HEK293 (cell line): Measurements from ENCODE around the gene HIP1.
"Not testable (repeated sequence)": the region's sequence is repeated elsewhere in the genome, so short reads cannot be mapped to it uniquely, and the experiment has no call there.

Experiments used
- CTCF ChIA-PET: fragments of 350-600 bp; formaldehyde crosslinking; extraction: SDS; loops from one replicate; lab custom pipeline; 2021; ENCODE audit warnings: antibody characterized with exemption; lab: Yijun Ruan, JAX
- POLR2A ChIA-PET: fragments of 300-600 bp; formaldehyde crosslinking; extraction: SDS; loops from one replicate; lab custom pipeline; 2020; ENCODE audit warnings: antibody characterized with exemption, inconsistent platforms; lab: Yijun Ruan, JAX
- H3K27ac ChIP-seq: fragments of 200-500 bp; sonication (Bioruptor generic); 2 replicates; pipeline ENCODE4 v1.5.1; 2014; ENCODE audit warnings: low read depth, low read length, control low read depth, inconsistent platforms; ENCODE audit errors: extremely low read depth
- H3K36me3 ChIP-seq, 2 experiments: fragments of 200-500 bp in 1 of 2; sonication (Bioruptor generic) in 1 of 2; 1 replicate in 1 of 2; 2 replicates in 1 of 2; pipeline ENCODE4 v1.5.1; 2014 to 2017; ENCODE audit warnings: inconsistent platforms in 2 of 2, low read length in 2 of 2; ENCODE audit not compliant: control insufficient read depth in 2 of 2, insufficient read depth in 1 of 2
- H3K4me1 ChIP-seq: fragments of 200-500 bp; sonication (Bioruptor generic); 2 replicates; pipeline ENCODE4 v1.5.1; 2014; ENCODE audit warnings: mild to moderate bottlenecking, low read length, inconsistent platforms; ENCODE audit not compliant: control insufficient read depth, insufficient read depth
- H3K4me3 ChIP-seq: 2 replicates; pipeline ENCODE4 v1.5.1; 2011; ENCODE audit warnings: low read depth, mild to moderate bottlenecking, control low read depth, low read length, moderate library complexity
- H3K9me3 ChIP-seq: fragments of 200-500 bp; sonication (Bioruptor generic); 2 replicates; pipeline ENCODE4 v1.5.1; 2014; ENCODE audit warnings: low read depth, low read length, inconsistent platforms; ENCODE audit not compliant: control insufficient read depth, insufficient read depth
- EGR2 ChIP-seq: fragments of 450-650 bp; formaldehyde crosslinking; IDR thresholded peaks from 2 replicates; pipeline ENCODE4 v1.5.1; 2016; ENCODE audit warnings: low read depth, missing biosample characterization, missing genetic modification characterization
- GLIS2 ChIP-seq: fragments of 450-650 bp; formaldehyde crosslinking; IDR thresholded peaks from 2 replicates; pipeline ENCODE4 v1.5.1; 2016; ENCODE audit warnings: missing biosample characterization, missing genetic modification characterization
- ZBTB17 ChIP-seq: fragments of 450-650 bp; formaldehyde crosslinking; IDR thresholded peaks from 2 replicates; pipeline ENCODE4 v1.5.1; 2016; ENCODE audit warnings: missing biosample characterization, missing genetic modification characterization
- ZBTB20 ChIP-seq: fragments of 450-650 bp; formaldehyde crosslinking; IDR thresholded peaks from 2 replicates; pipeline ENCODE4 v1.5.1; 2016; ENCODE audit warnings: missing biosample characterization, missing genetic modification characterization
- ZBTB48 ChIP-seq: fragments of 450-650 bp; formaldehyde crosslinking; IDR thresholded peaks from 2 replicates; pipeline ENCODE4 v1.5.1; 2016; ENCODE audit warnings: missing biosample characterization, missing genetic modification characterization
- ZNF501 ChIP-seq: fragments of 450-650 bp; formaldehyde crosslinking; IDR thresholded peaks from 2 replicates; pipeline ENCODE4 v1.5.1; 2016; ENCODE audit warnings: missing biosample characterization, missing genetic modification characterization
- ZNF518A ChIP-seq: fragments of 450-650 bp; formaldehyde crosslinking; conservative IDR thresholded peaks from 2 replicates; pipeline ENCODE4 v1.5.1; 2016; ENCODE audit warnings: low read depth, missing biosample characterization, missing genetic modification characterization
- ZNF76 ChIP-seq: fragments of 450-650 bp; formaldehyde crosslinking; IDR thresholded peaks from 2 replicates; pipeline ENCODE4; 2016; ENCODE audit warnings: low read depth, missing biosample characterization, missing genetic modification characterization, borderline replicate concordance
- ZXDB ChIP-seq: fragments of 450-650 bp; formaldehyde crosslinking; IDR thresholded peaks from 2 replicates; pipeline ENCODE4 v1.5.1; 2016; ENCODE audit warnings: missing biosample characterization, missing genetic modification characterization
- TF ChIP-seq, protein P1 (sequence below): fragments of 450-650 bp; formaldehyde crosslinking; optimal IDR thresholded peaks from 2 replicates; pipeline ENCODE3; 2016; ENCODE audit warnings: missing biosample characterization, mild to moderate bottlenecking, missing genetic modification characterization

Gene HIP1

DNA sequence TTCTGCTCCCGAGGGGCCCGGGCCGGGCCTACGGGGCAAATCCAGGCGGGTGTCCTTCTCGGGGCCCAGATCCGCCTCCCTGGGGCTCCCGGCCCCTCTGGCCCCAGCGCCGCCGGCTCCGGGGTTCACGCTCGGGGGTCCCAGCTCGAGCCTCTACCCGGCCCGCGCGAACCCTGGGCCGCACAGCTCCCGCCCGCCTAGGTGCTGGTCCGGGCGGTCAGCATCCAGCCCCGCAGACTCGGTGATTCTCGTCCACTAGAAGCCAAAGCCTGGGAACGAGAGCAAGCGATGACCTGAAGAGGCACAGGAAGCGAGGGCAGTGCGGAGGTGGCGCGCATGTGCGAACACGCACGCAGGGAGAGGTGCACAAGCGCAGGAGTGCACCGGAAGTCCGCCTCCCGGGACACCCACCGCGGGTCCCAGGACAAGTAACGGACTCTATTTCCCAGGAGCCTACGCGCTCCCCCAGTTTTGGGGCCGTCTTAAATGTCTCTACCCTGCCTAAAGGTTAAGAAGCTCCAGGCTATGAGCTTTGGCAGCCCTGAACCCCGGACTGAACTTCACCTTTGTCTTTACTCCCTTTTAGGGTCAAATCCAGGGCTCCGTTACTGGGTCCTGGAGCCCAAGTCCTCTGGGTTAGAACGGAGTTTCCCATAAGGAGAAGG, 252.6 kb downstream of the HIP1 start, which contains the start of gene POM121C (continued):
- peak; percentile 97 for TF ChIP-seq ZBTB48 (tag by site-specific recombination)
- 0 out of 2 replicates have a peak, but pooled peaks have one; percentile 37 for TF ChIP-seq GLIS2
- TF ChIP-seq ZNF518A (tag by site-specific recombination) = 0 out of 2 replicates have a peak, but pooled peaks have one; percentile 26
- peak; percentile 60; the same call in 1 of the 2 replicates for TF ChIP-seq ZNF76 (tag by site-specific recombination)
- peak; percentile 55; the same call in 1 of the 2 replicates for TF ChIP-seq ZBTB17 (tag by site-specific recombination)
- TF ChIP-seq, protein P1, sequence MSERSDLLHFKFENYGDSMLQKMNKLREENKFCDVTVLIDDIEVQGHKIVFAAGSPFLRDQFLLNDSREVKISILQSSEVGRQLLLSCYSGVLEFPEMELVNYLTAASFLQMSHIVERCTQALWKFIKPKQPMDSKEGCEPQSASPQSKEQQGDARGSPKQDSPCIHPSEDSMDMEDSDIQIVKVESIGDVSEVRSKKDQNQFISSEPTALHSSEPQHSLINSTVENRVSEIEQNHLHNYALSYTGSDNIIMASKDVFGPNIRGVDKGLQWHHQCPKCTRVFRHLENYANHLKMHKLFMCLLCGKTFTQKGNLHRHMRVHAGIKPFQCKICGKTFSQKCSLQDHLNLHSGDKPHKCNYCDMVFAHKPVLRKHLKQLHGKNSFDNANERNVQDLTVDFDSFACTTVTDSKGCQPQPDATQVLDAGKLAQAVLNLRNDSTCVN (tag by site-specific recombination) = peak; percentile 90
- TF ChIP-seq ZNF501 (tag by site-specific recombination) = 0 out of 2 replicates have a peak, but pooled peaks have one; percentile 23
- peak; percentile 37; the same call in 1 of the 2 replicates for TF ChIP-seq EGR2 (tag by site-specific recombination)
- TF ChIP-seq ZXDB (tag by site-specific recombination) = 0 out of 2 replicates have a peak, but pooled peaks have one; percentile 17
- TF ChIP-seq ZBTB20 (tag by site-specific recombination) = peak; percentile 85

GRCh38 chr7:75485355-75485978, 253.3 kb downstream of the HIP1 start:
- H3K27ac ChIP-seq = peak overlapping the region; percentile 77; the same call in 1 of the 2 replicates
- H3K36me3 ChIP-seq, POLR2A ChIA-PET, H3K9me3 ChIP-seq, H3K4me1 ChIP-seq, CTCF ChIA-PET: not testable (repeated sequence)
- H3K4me3 ChIP-seq = peak overlapping the region; percentile 77
